ENCODE measurements around the gene RHOBTB1. TPM values are rescaled to one million over a fixed set of nuclear protein-coding genes. Genes with fewer than 3 reads are reported as not detected.

RHOBTB1 gene
- total and polyA plus RNA-seq, 9 of the 15 experiments (the other 6 are each of a cell fraction or from before 2014, with no cell fraction given): 1.7 to 11.7 (median 9.3) TPM

- TF ChIP-seq E2F1 (CRISPR knock-in tag; IDR thresholded peaks at IDR 0.05) (no peak), KDM4B (IDR thresholded peaks at IDR 0.05; ENCODE audit: borderline replicate concordance in 2 of 2, low read depth in 1 of 2) (no peak), GABPA (tag; conservative IDR thresholded peaks at IDR 0.05; ENCODE audit: low read depth) (peak; percentile 58), ATF4 (CRISPR knock-in tag; IDR thresholded peaks at IDR 0.05) (no peak), ZNF140 (CRISPR knock-in tag; IDR thresholded peaks at IDR 0.05) (no peak), PPARD (CRISPR knock-in tag; IDR thresholded peaks at IDR 0.05) (no peak), WHSC1 (IDR thresholded peaks at IDR 0.05; ENCODE audit: low read length) (no peak), ZBTB33 (CRISPR knock-in tag; IDR thresholded peaks at IDR 0.05) (no peak), FOXM1 (IDR thresholded peaks at IDR 0.05; ENCODE audit: low read depth) (0 out of 2 replicates have a peak, but pooled peaks have one; percentile 10), FOXM1 (CRISPR knock-in tag; IDR thresholded peaks at IDR 0.05; ENCODE audit: low read depth) (no peak), PKNOX1 (IDR thresholded peaks at IDR 0.05) (peak; percentile 67), PATZ1 (CRISPR knock-in tag; IDR thresholded peaks at IDR 0.05; ENCODE audit: borderline replicate concordance) (no peak), NCOA4 (IDR thresholded peaks at IDR 0.05; ENCODE audit: partially characterized antibody) (no peak), TFE3 (CRISPR knock-in tag; IDR thresholded peaks at IDR 0.05) (no peak), SRSF7 (optimal IDR thresholded peaks at IDR 0.05; ENCODE audit: low read depth, low read length) (no peak), TBP (optimal IDR thresholded peaks at IDR 0.05; ENCODE audit: low read depth, low read length) (peak; percentile 16), ZNF316 (IDR thresholded peaks at IDR 0.05) (no peak), ARNT (IDR thresholded peaks at IDR 0.05) (no peak), ZNF76 (CRISPR knock-in tag; IDR thresholded peaks at IDR 0.05; ENCODE audit: borderline replicate concordance) (no peak)
Measured at GRCh38 chr10:60979667-60980104, 35.7 kb upstream of the RHOBTB1 start (continued).

Data from K562 (cell line).